Measurements from ENCODE around the gene LIN37.

The LIN37 gene

GRCh38 chr19:35775298-35776101, 27.1 kb downstream of the LIN37 start, which contains the start of gene ARHGAP33:
Gene ARHGAP33, plus strand, starts transcription at chr19:35775564. Its CDS starts 95 bp downstream, at chr19:35775659.
- Histone ChIP-seq H3K4me3 (peak within 1 kb of the TSS; percentile 85), H3K9ac (ENCODE audit: insufficient read length) (peak within 1 kb of the TSS; percentile 45), H3K9me3 (ENCODE audit: low read depth, low read length) (no peaks in the 10 kb centered on the region), H3K36me3 (ENCODE audit: insufficient read depth, low read length) (no peaks in the 10 kb centered on the region), H3K27ac (no peak within 1 kb of the TSS)
- TF ChIP-seq FOXP2 (optimal IDR thresholded peaks at IDR 0.05; ENCODE audit: control extremely low read depth, extremely low read length, insufficient read depth) (no peak), EZH2 (IDR thresholded peaks at IDR 0.05) (no peak), POLR2AphosphoS5 (IDR thresholded peaks at IDR 0.05; ENCODE audit: borderline replicate concordance, low read depth, low read length) (no peak)
- DNase-seq (ENCODE audit: low read depth, low spot score): peak; percentile 77

GRCh38 chr19:35776102-35776788, 27.9 kb downstream of the LIN37 start:
- DNase-seq (ENCODE audit: low read depth, low spot score): no peak
- TF ChIP-seq FOXP2 (optimal IDR thresholded peaks at IDR 0.05; ENCODE audit: control extremely low read depth, extremely low read length, insufficient read depth) (no peak), POLR2AphosphoS5 (IDR thresholded peaks at IDR 0.05; ENCODE audit: borderline replicate concordance, low read depth, low read length) (no peak), EZH2 (IDR thresholded peaks at IDR 0.05) (no peak)
- H3K27ac ChIP-seq: no peak overlapping the region
- no peaks in the 10 kb centered on the region; the same call in 1 of the 2 replicates for H3K36me3 ChIP-seq (ENCODE audit: insufficient read depth, low read length)
- peak overlapping the region; percentile 85 for H3K4me3 ChIP-seq
- H3K9ac ChIP-seq (ENCODE audit: insufficient read length): peak overlapping the region; percentile 45
- no peaks in the 10 kb centered on the region for H3K9me3 ChIP-seq (ENCODE audit: low read depth, low read length)

- no peak for TF ChIP-seq EZH2 (IDR thresholded peaks at IDR 0.05)
- TF ChIP-seq FOXP2 (optimal IDR thresholded peaks at IDR 0.05; ENCODE audit: control extremely low read depth, extremely low read length, insufficient read depth): no peak
- no peak for TF ChIP-seq POLR2AphosphoS5 (IDR thresholded peaks at IDR 0.05; ENCODE audit: borderline replicate concordance, low read depth, low read length)
- DNase-seq (ENCODE audit: low read depth, low spot score): no peak
- Histone ChIP-seq H3K4me3 (no peak overlapping the region), H3K9ac (ENCODE audit: insufficient read length) (no peak overlapping the region), H3K9me3 (ENCODE audit: low read depth, low read length) (no peaks in the 10 kb centered on the region), H3K36me3 (ENCODE audit: insufficient read depth, low read length) (no peaks in the 10 kb centered on the region; the same call in 1 of the 2 replicates), H3K27ac (no peak overlapping the region)
Observed at GRCh38 chr19:35777086-35777841, 28.9 kb downstream of the LIN37 start.

DNA sequence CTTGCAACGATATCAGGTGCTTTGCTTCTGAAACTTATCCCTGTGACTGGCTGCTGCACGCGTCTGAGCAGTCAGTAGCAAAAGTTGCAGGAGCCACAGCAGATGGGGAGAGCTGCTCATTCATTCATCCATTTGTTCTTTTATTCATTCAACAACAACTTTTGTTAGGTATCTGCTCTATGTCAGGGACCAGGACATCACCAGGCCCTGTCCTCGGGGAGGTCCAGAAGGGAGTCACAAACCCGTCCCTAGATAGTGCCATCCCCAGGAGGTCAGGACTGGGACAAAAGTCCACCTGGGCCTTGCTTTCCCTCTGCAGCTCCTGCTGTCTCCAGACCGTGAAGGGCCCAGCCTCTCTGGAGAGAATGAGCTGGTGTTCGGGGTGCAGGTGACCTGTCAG, 29.6 kb downstream of the LIN37 start:
- Histone ChIP-seq H3K27ac (no peak overlapping the region), H3K9me3 (ENCODE audit: low read depth, low read length) (no peaks in the 10 kb centered on the region), H3K4me3 (no peak overlapping the region), H3K9ac (ENCODE audit: insufficient read length) (no peak overlapping the region), H3K36me3 (ENCODE audit: insufficient read depth, low read length) (no peaks in the 10 kb centered on the region; the same call in 1 of the 2 replicates)
- TF ChIP-seq POLR2AphosphoS5 (IDR thresholded peaks at IDR 0.05; ENCODE audit: borderline replicate concordance, low read depth, low read length): no peak
- TF ChIP-seq FOXP2 (optimal IDR thresholded peaks at IDR 0.05; ENCODE audit: control extremely low read depth, extremely low read length, insufficient read depth): no peak
- no peak for TF ChIP-seq EZH2 (IDR thresholded peaks at IDR 0.05)
- DNase-seq (ENCODE audit: low read depth, low spot score): no peak

DNA sequence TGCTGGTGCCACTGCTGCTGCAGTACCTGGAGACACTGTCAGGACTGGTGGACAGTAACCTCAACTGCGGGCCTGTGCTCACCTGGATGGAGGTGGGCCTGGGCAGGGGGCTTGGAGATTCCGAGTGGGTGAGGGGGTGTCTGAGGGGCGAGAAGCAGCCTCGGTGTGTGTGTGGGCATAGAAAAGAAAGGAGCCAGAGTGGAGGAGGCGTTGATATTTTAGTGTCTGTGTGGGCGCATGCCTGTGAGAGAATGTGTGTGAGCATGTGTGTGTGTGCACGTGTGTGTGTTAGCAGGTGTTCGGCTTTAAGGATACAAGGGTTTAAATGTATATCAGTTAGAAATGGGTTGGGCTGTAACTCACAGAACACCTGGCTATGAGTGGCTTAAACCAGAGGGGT, 30.7 kb downstream of the LIN37 start:
- no peaks in the 10 kb centered on the region; the same call in 1 of the 2 replicates for H3K36me3 ChIP-seq (ENCODE audit: insufficient read depth, low read length)
- H3K9me3 ChIP-seq (ENCODE audit: low read depth, low read length): no peaks in the 10 kb centered on the region
- no peak overlapping the region for H3K4me3 ChIP-seq
- H3K9ac ChIP-seq (ENCODE audit: insufficient read length): no peak overlapping the region
- DNase-seq (ENCODE audit: low read depth, low spot score): no peak
- H3K27ac ChIP-seq: no peak overlapping the region
- no peak for TF ChIP-seq EZH2 (IDR thresholded peaks at IDR 0.05)
- no peak for TF ChIP-seq POLR2AphosphoS5 (IDR thresholded peaks at IDR 0.05; ENCODE audit: borderline replicate concordance, low read depth, low read length)
- no peak for TF ChIP-seq FOXP2 (optimal IDR thresholded peaks at IDR 0.05; ENCODE audit: control extremely low read depth, extremely low read length, insufficient read depth)

DNA sequence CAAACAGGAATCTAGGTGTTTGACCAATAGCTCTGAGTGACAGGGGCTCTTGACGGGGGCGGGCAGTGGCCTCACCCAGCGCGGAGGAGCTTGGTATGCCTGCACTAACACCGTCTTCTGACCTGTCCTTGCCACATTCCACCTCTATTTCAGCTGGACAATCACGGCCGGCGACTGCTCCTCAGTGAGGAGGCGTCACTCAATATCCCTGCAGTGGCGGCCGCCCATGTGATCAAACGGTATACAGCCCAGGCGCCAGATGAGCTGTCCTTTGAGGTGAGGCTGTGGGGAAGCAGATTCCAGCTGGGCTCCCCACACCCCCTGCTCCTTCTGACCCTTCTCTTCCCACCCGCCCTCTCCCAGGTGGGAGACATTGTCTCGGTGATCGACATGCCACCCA, 31.7 kb downstream of the LIN37 start:
- TF ChIP-seq FOXP2 (optimal IDR thresholded peaks at IDR 0.05; ENCODE audit: control extremely low read depth, extremely low read length, insufficient read depth): no peak
- H3K27ac ChIP-seq: no peak overlapping the region
- no peak for DNase-seq (ENCODE audit: low read depth, low spot score)
- H3K9me3 ChIP-seq (ENCODE audit: low read depth, low read length): no peaks in the 10 kb centered on the region
- H3K4me3 ChIP-seq: no peak overlapping the region
- H3K9ac ChIP-seq (ENCODE audit: insufficient read length): no peak overlapping the region
- no peaks in the 10 kb centered on the region; the same call in 1 of the 2 replicates for H3K36me3 ChIP-seq (ENCODE audit: insufficient read depth, low read length)

DNA sequence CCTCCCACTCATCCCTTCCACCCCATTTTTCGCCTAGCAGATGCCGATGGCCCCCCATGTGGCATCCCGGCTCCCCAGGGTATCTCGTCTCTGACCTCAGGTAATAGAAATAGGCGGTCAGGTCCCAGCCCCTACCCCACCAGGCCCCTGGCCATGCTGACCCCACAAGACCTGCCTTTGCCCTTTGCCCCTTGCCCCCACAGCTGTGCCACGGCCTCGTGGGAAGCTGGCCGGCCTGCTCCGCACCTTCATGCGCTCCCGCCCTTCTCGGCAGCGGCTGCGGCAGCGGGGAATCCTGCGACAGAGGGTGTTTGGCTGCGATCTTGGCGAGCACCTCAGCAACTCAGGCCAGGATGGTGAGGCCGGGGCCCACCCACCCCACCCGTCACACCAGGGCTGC, 32.3 kb downstream of the LIN37 start:
- H3K9ac ChIP-seq (ENCODE audit: insufficient read length): no peak overlapping the region
- H3K4me3 ChIP-seq: no peak overlapping the region
- no peaks in the 10 kb centered on the region; the same call in 1 of the 2 replicates for H3K36me3 ChIP-seq (ENCODE audit: insufficient read depth, low read length)
- TF ChIP-seq FOXP2 (optimal IDR thresholded peaks at IDR 0.05; ENCODE audit: control extremely low read depth, extremely low read length, insufficient read depth): no peak
- TF ChIP-seq EZH2 (IDR thresholded peaks at IDR 0.05): no peak
- TF ChIP-seq POLR2AphosphoS5 (IDR thresholded peaks at IDR 0.05; ENCODE audit: borderline replicate concordance, low read depth, low read length): no peak
- no peak for DNase-seq (ENCODE audit: low read depth, low spot score)
- no peak overlapping the region for H3K27ac ChIP-seq
- H3K9me3 ChIP-seq (ENCODE audit: low read depth, low read length): no peaks in the 10 kb centered on the region

DNA sequence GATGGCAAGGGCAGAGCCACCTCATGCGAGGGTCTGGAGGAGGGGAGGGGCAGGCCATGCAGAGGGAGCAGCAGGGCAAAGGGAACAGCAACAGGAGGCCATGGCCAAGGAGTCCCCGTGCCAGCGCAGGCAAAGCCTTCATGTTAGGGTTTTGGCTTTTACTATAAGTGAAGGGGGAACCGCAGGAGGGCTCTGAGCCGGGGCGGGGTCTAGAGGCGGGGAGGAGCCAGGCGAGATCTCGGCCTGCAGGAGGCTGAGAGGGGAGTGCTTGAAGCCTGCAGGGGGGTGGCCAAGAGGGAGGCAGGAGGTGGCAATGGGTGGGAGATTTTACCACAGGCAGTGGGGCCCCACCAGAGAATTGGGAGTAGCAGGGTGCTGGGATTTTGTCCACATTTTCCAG, 33.3 kb downstream of the LIN37 start:
- no peak overlapping the region for H3K27ac ChIP-seq
- no peak for DNase-seq (ENCODE audit: low read depth, low spot score)
- H3K36me3 ChIP-seq (ENCODE audit: insufficient read depth, low read length): no peaks in the 10 kb centered on the region; the same call in 1 of the 2 replicates
- no peak overlapping the region for H3K4me3 ChIP-seq
- no peak for TF ChIP-seq EZH2 (IDR thresholded peaks at IDR 0.05)
- no peak overlapping the region for H3K9ac ChIP-seq (ENCODE audit: insufficient read length)
- no peaks in the 10 kb centered on the region for H3K9me3 ChIP-seq (ENCODE audit: low read depth, low read length)

Data from SK-N-MC (cell line).